Measurements from ENCODE around the gene BTN3A1.
"Not testable (repeated sequence)": the region's sequence is repeated elsewhere in the genome, so short reads cannot be mapped to it uniquely, and the experiment has no call there.

The BTN3A1 gene

GRCh38 chr6:26401987-26402658 is at the start of gene BTN3A1:
Gene BTN3A1, plus strand, starts transcription at chr6:26402275. Its CDS starts 3,289 bp downstream, at chr6:26405564.
- peak; percentile 82 for DNase-seq

GRCh38 chr6:26352315-26352714 is 49.8 kb upstream of the BTN3A1 start:
- no peak for DNase-seq

GRCh38 chr6:26354162-26354561 is 47.9 kb upstream of the BTN3A1 start:
- no peak for DNase-seq

- no peak for DNase-seq
These were observed 46.7 kb upstream of the BTN3A1 start for GRCh38 chr6:26355366-26355765.

GRCh38 chr6:26357543-26357942 is 44.5 kb upstream of the BTN3A1 start:
- DNase-seq, result not testable (repeated sequence)

- peak; percentile 31 for DNase-seq
These were observed 43.5 kb upstream of the BTN3A1 start for GRCh38 chr6:26358511-26358981.

GRCh38 chr6:26359765-26360164 is 42.3 kb upstream of the BTN3A1 start:
- DNase-seq, result no peak

- DNase-seq, result no peak
These were observed 41.3 kb upstream of the BTN3A1 start for GRCh38 chr6:26360451-26361416.

- DNase-seq, result no peak
These were observed 40.5 kb upstream of the BTN3A1 start for GRCh38 chr6:26361544-26361943.

- no peak for DNase-seq
These were observed 39.8 kb upstream of the BTN3A1 start for GRCh38 chr6:26362093-26362835.

GRCh38 chr6:26362836-26363220 is 39.2 kb upstream of the BTN3A1 start:
- DNase-seq, result no peak

- DNase-seq, result peak; percentile 28
These were observed 38.0 kb upstream of the BTN3A1 start for GRCh38 chr6:26363882-26364701.

- no peak for DNase-seq
These were observed 36.5 kb upstream of the BTN3A1 start for GRCh38 chr6:26365633-26365995.

- DNase-seq, result no peak
These were observed 35.6 kb upstream of the BTN3A1 start for GRCh38 chr6:26366504-26366903.

- DNase-seq, result no peak
These were observed 35.0 kb upstream of the BTN3A1 start for GRCh38 chr6:26367114-26367513.

GRCh38 chr6:26371813-26372212 is 30.3 kb upstream of the BTN3A1 start:
- not testable (repeated sequence) for DNase-seq

- no peak for DNase-seq
These were observed 29.5 kb upstream of the BTN3A1 start for GRCh38 chr6:26372308-26373144.

GRCh38 chr6:26375270-26375669 is 26.8 kb upstream of the BTN3A1 start:
- DNase-seq, result no peak

- no peak for DNase-seq
These were observed 24.4 kb upstream of the BTN3A1 start for GRCh38 chr6:26377719-26378118.

- DNase-seq, result peak; percentile 38
These were observed 23.9 kb upstream of the BTN3A1 start for GRCh38 chr6:26378143-26378542.

- no peak for DNase-seq
These were observed 22.8 kb upstream of the BTN3A1 start for GRCh38 chr6:26379292-26379691.

All from activated CD4-positive, alpha-beta T cell treated with anti-CD3 and anti-CD28 coated beads, Interleukin-10, Interleukin-2, amounts not matched to agents 100 ng/mL and 50 ng/mL, durations not matched to agents 16 hours and 8 hours (primary cell).